HG02870 (cell line): ENCODE measurements around the gene RNF25.

Experiments
- ATAC-seq: cut with Tn5 transposase; IDR thresholded peaks from one replicate; pipeline ENCODE4 v1.9.1; 2021; ENCODE audit warnings: mild to moderate bottlenecking, moderate library complexity; ENCODE audit not compliant: unreplicated experiment

Gene RNF25

GRCh38 chr2:218627939-218628338 lies 43.9 kb downstream of the RNF25 start:
- ATAC-seq, result no peak

- ATAC-seq, result no peak
These were observed 45.4 kb downstream of the RNF25 start for GRCh38 chr2:218626369-218626768.

GRCh38 chr2:218623366-218623705 lies 48.5 kb downstream of the RNF25 start:
- no peak for ATAC-seq

DNA sequence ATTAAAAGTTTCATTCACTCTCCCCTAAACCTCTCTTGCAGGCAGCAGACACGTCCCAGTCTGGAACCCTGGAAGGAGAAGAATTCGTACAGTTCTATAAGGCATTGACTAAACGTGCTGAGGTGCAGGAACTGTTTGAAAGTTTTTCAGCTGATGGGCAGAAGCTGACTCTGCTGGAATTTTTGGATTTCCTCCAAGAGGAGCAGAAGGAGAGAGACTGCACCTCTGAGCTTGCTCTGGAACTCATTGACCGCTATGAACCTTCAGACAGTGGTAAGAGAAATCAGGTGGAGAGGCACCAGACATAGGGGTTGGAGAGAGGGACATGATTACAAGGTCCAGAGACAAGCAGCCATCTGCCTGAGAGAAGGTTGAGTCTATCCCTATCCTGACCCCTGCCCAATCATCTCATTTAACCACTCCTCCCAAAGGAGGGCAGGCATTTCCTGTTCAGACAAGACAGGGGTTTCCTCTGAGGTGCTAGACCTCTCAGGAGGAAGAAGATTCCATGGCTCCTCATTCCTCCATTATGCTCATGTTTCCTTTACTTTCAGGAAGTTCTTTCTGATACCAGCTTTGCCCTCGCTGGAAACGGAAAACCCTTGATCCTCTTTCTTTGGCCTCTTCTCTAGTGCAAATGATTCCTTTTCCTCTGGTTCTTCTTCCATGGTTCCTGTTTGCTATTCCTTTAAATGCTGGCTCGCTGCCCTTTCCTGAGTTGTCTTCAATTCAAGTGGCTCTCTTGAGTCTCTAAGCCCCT lies 49.0 kb downstream of the RNF25 start:
- ATAC-seq, result no peak

- no peak for ATAC-seq
These were observed 50.8 kb downstream of the RNF25 start for GRCh38 chr2:218621007-218621406.

- no peak for ATAC-seq
These were observed 53.5 kb downstream of the RNF25 start for GRCh38 chr2:218618102-218618860.

DNA sequence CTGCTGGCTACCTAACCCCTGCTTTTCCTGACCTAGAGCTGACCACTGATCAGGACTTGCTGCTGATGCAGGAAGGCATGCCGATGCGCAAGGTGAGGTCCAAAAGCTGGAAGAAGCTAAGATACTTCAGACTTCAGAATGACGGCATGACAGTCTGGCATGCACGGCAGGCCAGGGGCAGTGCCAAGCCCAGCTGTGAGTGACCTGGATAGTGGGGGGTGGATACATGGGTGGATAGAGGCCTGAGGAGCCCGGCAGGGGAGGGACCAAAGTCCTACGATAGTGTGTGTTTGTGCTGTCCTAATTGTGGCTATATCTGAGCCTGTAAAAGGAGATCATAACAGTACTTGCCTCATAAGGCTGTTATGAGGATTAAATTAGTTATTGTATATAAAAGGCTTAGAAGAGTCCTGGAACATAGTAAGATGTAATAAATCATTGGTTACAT lies 55.9 kb downstream of the RNF25 start:
- ATAC-seq, result no peak
